K562 (cell line): ENCODE measurements around the gene KLB. TPM values are rescaled to one million over a fixed set of nuclear protein-coding genes. Genes with fewer than 3 reads are reported as not detected.
A peak's percentile ranks its signal among the peaks of the same experiment; 100 is the strongest.

Experiments
- BRD9 ChIP-seq: fragments of 450-650 bp; IDR thresholded peaks from 2 replicates; pipeline ENCODE4 v1.6.1; 2018; ENCODE audit warnings: low read depth; ENCODE audit not compliant: partially characterized antibody
- CSDE1 ChIP-seq, 2 experiments: fragments of 450-650 bp; IDR thresholded peaks; 2 replicates each; pipeline ENCODE4 v1.6.1; 2016; ENCODE audit warnings: mild to moderate bottlenecking in 1 of 2
- EP400 ChIP-seq: fragments of 450-650 bp; IDR thresholded peaks from 2 replicates; pipeline ENCODE4 v1.6.1; 2017; ENCODE audit warnings: antibody characterized with exemption, mild to moderate bottlenecking, moderate library complexity
- MED1 ChIP-seq: sonication (generic); formaldehyde crosslinking; IDR thresholded peaks from 2 replicates; pipeline ENCODE4 v1.8.1; 2023; ENCODE audit warnings: missing genetic modification reagents, borderline replicate concordance
- MXI1 ChIP-seq: IDR thresholded peaks from 2 replicates; pipeline ENCODE4 v1.6.1; 2011; ENCODE audit warnings: low read depth, mild to moderate bottlenecking, improper control_type of control experiment, low read length
- MYC ChIP-seq, 2 experiments: fragments of 250-450 bp in 1 of 2; sonication (Bioruptor Pico) in 1 of 2; IDR thresholded peaks; 2 replicates each; pipeline versions ENCODE4 v1.5.1 to v1.6.1; 2012 to 2021; ENCODE audit warnings: low read depth in 2 of 2, borderline replicate concordance in 1 of 2, improper control_type of control experiment in 1 of 2, low read length in 1 of 2, mild to moderate bottlenecking in 1 of 2, moderate library complexity in 1 of 2
- NCOA1 ChIP-seq: fragments of 450-650 bp; IDR thresholded peaks from 2 replicates; pipeline ENCODE4 v1.6.1; 2016; ENCODE audit warnings: low read depth
- NEUROD1 ChIP-seq: fragments of 150-350 bp; IDR thresholded peaks from 2 replicates; pipeline ENCODE4 v1.6.1; 2014; ENCODE audit warnings: borderline replicate concordance, low read length, low read depth; ENCODE audit not compliant: partially characterized antibody
- NONO ChIP-seq, 2 experiments: fragments of 200-400 bp in 1 of 2; fragments of 450-650 bp in 1 of 2; formaldehyde crosslinking in 1 of 2; IDR thresholded peaks; 2 replicates each; pipeline ENCODE4 v1.6.1; 2017; ENCODE audit warnings: low read depth in 2 of 2, mild to moderate bottlenecking in 2 of 2, moderate library complexity in 2 of 2, low read length in 1 of 2
- PHF21A ChIP-seq: fragments of 450-650 bp; IDR thresholded peaks from 2 replicates; pipeline ENCODE4 v1.6.1; 2017; ENCODE audit warnings: low read depth, borderline replicate concordance
- PURB ChIP-seq: sonication (generic); formaldehyde crosslinking; IDR thresholded peaks from 2 replicates; pipeline ENCODE4 v1.9.0; 2021; ENCODE audit warnings: low read depth, mild to moderate bottlenecking, missing genetic modification reagents
- TFAM ChIP-seq: fragments of 250-450 bp; sonication (Bioruptor Pico); conservative IDR thresholded peaks from 2 replicates; pipeline ENCODE4 v1.5.0; 2021; ENCODE audit warnings: mild to moderate bottlenecking, moderate library complexity
- ZC3H11A ChIP-seq: IDR thresholded peaks from 2 replicates; pipeline ENCODE4 v1.6.1; 2012; ENCODE audit warnings: low read depth, low read length, improper control_type of control experiment
- ZNF143 ChIP-seq: sonication (generic); formaldehyde crosslinking; IDR thresholded peaks from 2 replicates; pipeline ENCODE4 v1.9.0; 2022; ENCODE audit warnings: mild to moderate bottlenecking, missing genetic modification reagents
- ZNF644 ChIP-seq: fragments of 200-800 bp; sonication (Bioruptor generic); IDR thresholded peaks from 2 replicates; pipeline ENCODE4 v1.6.1; 2016; ENCODE audit warnings: low read depth, missing genetic modification characterization, missing compliant biosample characterization
- polyA plus RNA-seq, 8 experiments: library from polyadenylated mRNA; depleted of rRNA in 4 of 8; stranded (reverse) in 5 of 8; unstranded in 3 of 8; fragments of >200 nt; fragmentation: Nextera tagmentation in 2 of 8; fragmentation: Illumina TruSeq in 1 of 8; extraction: Ambion mirVana in 2 of 8; extraction: Trizol in 1 of 8; gene quantifications; 2 replicates each; pipeline versions ENCODE4 v1.2.1 to v1.2.3, GENCODE V29; 2011 to 2014; ENCODE audit warnings: inconsistent platforms in 1 of 8, missing spikeins in 1 of 8
- total RNA-seq, 7 experiments: library from RNA; depleted of rRNA in 6 of 7; stranded (reverse); fragments of >200 nt in 6 of 7; fragmentation: Illumina TruSeq in 2 of 7; extraction: Trizol in 2 of 7; gene quantifications; 2 replicates each; pipeline versions ENCODE4 v1.2.1 to v1.2.3, GENCODE V29; 2011 to 2021; ENCODE audit warnings: low replicate concordance in 1 of 7
- TF ChIP-seq, protein P1 (sequence below): fragments of 250-450 bp; sonication (Bioruptor Pico); IDR thresholded peaks from 2 replicates; pipeline ENCODE4 v1.8.0; 2022; ENCODE audit warnings: inconsistent platforms, mild to moderate bottlenecking, moderate library complexity, borderline replicate concordance
- TF ChIP-seq, protein P2 (sequence below): fragments of 450-650 bp; IDR thresholded peaks from 2 replicates; pipeline ENCODE4 v1.6.1; 2016; ENCODE audit warnings: mild to moderate bottlenecking
- TF ChIP-seq, protein P3 (sequence below): sonication (generic); formaldehyde crosslinking; IDR thresholded peaks from 2 replicates; pipeline ENCODE4 v1.8.1; 2023; ENCODE audit warnings: mild to moderate bottlenecking, missing genetic modification reagents
- TF ChIP-seq, protein P4 (sequence below): sonication (generic); formaldehyde crosslinking; IDR thresholded peaks from 2 replicates; pipeline ENCODE4 v1.8.0; 2022; ENCODE audit warnings: mild to moderate bottlenecking, missing genetic modification reagents

KLB gene
- total and polyA plus RNA-seq, 9 of the 15 experiments (the other 6 are each of a cell fraction or from before 2014, with no cell fraction given), result 0.04 to 0.13 TPM; not detected in 7

DNA sequence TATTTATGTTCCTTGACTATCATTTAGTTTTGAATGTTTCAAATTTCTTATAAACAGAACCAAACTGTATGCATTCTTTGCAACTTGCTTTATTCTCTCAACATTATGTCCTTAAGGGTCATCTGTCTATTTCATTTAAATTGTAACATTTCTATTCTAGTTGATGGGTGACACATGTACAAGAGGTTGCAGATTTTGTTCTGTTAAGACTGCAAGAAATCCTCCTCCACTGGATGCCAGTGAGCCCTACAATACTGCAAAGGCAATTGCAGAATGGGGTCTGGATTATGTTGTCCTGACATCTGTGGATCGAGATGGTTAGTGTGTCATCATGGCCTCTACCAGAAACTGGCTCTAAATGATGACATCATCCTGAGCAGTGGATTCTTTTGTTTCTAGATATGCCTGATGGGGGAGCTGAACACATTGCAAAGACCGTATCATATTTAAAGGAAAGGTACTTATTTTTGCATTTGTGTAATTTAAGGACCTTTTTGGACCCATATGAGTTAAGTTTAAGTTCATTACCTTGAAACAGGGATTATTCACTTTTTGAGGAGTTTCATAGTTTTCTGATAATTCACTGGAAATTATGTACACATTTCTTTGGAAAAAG, 58.3 kb downstream of the KLB start (continued):
- TF ChIP-seq PURB (CRISPR knock-in tag) (no peak), NCOA1 (no peak), EP400 (peak; percentile 71), TFAM (CRISPR knock-in tag) (no peak), ZNF644 (tag) (peak; percentile 61; the same call in 1 of the 2 replicates), BRD9 (no peak), MYC (IDR thresholded peaks at IDR 0.05; ENCODE audit: low read depth, low read length) (0 out of 2 replicates have a peak, but pooled peaks have one; percentile 33), MYC (CRISPR knock-in tag; IDR thresholded peaks at IDR 0.05; ENCODE audit: borderline replicate concordance, low read depth) (no peak), PHF21A (no peak), MXI1 (no peak), CSDE1 (IDR thresholded peaks at IDR 0.05) (0 out of 4 replicates have a peak, but pooled peaks of 1 of the 2 experiments have one; percentile 52), ZC3H11A (no peak), ZNF143 (CRISPR knock-in tag) (no peak), NEUROD1 (no peak), MED1 (CRISPR knock-in tag) (no peak), NONO (IDR thresholded peaks at IDR 0.05; ENCODE audit: low read depth in 2 of 2, low read length in 1 of 2) (no peak)
- TF ChIP-seq, protein P1, sequence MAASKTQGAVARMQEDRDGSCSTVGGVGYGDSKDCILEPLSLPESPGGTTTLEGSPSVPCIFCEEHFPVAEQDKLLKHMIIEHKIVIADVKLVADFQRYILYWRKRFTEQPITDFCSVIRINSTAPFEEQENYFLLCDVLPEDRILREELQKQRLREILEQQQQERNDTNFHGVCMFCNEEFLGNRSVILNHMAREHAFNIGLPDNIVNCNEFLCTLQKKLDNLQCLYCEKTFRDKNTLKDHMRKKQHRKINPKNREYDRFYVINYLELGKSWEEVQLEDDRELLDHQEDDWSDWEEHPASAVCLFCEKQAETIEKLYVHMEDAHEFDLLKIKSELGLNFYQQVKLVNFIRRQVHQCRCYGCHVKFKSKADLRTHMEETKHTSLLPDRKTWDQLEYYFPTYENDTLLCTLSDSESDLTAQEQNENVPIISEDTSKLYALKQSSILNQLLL, result no peak
- TF ChIP-seq, protein P2, sequence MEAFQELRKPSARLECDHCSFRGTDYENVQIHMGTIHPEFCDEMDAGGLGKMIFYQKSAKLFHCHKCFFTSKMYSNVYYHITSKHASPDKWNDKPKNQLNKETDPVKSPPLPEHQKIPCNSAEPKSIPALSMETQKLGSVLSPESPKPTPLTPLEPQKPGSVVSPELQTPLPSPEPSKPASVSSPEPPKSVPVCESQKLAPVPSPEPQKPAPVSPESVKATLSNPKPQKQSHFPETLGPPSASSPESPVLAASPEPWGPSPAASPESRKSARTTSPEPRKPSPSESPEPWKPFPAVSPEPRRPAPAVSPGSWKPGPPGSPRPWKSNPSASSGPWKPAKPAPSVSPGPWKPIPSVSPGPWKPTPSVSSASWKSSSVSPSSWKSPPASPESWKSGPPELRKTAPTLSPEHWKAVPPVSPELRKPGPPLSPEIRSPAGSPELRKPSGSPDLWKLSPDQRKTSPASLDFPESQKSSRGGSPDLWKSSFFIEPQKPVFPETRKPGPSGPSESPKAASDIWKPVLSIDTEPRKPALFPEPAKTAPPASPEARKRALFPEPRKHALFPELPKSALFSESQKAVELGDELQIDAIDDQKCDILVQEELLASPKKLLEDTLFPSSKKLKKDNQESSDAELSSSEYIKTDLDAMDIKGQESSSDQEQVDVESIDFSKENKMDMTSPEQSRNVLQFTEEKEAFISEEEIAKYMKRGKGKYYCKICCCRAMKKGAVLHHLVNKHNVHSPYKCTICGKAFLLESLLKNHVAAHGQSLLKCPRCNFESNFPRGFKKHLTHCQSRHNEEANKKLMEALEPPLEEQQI, result 0 out of 2 replicates have a peak, but pooled peaks have one; percentile 64
- TF ChIP-seq, protein P3, sequence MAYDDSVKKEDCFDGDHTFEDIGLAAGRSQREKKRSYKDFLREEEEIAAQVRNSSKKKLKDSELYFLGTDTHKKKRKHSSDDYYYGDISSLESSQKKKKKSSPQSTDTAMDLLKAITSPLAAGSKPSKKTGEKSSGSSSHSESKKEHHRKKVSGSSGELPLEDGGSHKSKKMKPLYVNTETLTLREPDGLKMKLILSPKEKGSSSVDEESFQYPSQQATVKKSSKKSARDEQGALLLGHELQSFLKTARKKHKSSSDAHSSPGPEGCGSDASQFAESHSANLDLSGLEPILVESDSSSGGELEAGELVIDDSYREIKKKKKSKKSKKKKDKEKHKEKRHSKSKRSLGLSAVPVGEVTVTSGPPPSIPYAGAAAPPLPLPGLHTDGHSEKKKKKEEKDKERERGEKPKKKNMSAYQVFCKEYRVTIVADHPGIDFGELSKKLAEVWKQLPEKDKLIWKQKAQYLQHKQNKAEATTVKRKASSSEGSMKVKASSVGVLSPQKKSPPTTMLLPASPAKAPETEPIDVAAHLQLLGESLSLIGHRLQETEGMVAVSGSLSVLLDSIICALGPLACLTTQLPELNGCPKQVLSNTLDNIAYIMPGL (CRISPR knock-in tag), result no peak
- TF ChIP-seq, protein P4, sequence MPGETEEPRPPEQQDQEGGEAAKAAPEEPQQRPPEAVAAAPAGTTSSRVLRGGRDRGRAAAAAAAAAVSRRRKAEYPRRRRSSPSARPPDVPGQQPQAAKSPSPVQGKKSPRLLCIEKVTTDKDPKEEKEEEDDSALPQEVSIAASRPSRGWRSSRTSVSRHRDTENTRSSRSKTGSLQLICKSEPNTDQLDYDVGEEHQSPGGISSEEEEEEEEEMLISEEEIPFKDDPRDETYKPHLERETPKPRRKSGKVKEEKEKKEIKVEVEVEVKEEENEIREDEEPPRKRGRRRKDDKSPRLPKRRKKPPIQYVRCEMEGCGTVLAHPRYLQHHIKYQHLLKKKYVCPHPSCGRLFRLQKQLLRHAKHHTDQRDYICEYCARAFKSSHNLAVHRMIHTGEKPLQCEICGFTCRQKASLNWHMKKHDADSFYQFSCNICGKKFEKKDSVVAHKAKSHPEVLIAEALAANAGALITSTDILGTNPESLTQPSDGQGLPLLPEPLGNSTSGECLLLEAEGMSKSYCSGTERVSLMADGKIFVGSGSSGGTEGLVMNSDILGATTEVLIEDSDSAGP (CRISPR knock-in tag), result peak; percentile 89
